ENCODE measurements around the gene PAPSS2.
"Not testable (repeated sequence)": the region's sequence is repeated elsewhere in the genome, so short reads cannot be mapped to it uniquely, and the experiment has no call there.

The PAPSS2 gene

DNA sequence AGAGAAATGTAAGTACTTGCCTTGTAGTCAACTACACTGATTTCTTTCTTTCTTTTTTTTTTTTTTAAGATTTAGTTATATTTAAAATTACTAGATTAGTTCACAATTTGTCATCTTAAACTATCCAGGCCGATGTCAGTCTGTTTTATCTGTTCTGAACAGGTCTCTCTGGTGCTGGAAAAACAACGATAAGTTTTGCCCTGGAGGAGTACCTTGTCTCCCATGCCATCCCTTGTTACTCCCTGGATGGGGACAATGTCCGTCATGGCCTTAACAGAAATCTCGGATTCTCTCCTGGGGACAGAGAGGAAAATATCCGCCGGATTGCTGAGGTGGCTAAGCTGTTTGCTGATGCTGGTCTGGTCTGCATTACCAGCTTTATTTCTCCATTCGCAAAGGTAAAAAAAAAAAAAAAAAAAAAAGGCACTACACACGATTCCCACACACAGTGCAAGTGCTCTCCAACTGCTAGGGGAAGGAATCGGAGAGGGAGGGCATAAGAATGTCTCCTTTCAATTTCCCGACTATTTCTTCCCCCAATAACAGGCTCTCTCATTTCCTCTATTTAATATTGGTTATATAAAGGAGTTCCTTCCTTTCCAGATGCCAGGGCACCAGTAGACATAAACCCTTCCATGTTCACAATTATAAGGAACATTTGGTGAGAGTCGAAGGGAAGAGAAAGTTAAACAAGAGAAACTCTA, 53.4 kb downstream of the PAPSS2 start:
- DNase-seq: no peak

DNA sequence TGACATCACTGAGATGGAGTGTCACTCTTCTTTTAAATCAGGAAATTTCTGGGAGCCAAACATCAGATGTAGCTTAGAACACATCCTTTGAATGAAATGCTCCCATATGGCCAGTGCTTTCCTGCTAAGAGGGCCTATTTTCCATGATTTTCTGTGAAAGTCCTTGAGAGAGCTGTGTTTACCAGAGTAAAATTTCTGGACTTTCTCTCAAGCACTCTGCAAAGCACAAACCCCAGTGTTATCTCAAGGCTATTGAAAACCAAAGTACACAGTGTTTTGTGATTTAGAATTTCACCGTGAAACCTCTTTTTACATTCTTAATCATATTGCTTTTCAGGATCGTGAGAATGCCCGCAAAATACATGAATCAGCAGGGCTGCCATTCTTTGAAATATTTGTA, 54.0 kb downstream of the PAPSS2 start:
- no peak for DNase-seq

DNA sequence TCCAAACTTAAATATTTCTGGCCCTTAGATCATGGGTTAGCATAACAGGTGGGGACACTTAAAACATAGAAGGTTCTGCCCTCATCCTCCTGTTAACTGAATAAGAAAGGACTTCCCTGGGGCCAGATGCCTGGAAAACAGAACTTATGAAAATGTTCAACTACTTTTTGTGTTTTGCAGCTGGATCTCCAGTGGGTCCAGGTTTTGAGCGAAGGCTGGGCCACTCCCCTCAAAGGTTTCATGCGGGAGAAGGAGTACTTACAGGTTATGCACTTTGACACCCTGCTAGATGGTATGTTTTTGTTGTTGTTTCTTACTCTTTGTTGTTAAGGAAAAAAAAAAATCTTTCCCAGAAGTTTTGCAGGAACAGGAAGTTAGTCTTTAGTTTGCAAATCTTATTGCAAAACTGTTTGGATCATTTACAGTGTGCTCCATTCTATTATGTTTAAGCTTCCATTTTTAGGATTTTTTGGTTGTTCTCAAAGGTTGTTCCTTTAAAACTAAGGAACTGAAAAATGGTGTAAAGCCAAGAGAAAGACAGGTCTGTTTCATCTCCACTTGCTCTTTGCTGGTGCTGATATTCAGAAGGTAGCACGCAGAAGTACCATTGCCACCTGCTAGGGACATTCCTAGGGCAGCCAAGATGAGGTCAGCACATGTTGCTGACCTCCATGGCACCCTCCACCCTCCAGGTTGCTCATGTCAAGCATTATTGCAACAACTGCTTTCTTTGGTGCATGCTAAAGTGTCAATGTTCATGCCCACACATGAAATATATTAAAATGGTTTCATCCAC, 56.1 kb downstream of the PAPSS2 start:
- DNase-seq: no peak

DNA sequence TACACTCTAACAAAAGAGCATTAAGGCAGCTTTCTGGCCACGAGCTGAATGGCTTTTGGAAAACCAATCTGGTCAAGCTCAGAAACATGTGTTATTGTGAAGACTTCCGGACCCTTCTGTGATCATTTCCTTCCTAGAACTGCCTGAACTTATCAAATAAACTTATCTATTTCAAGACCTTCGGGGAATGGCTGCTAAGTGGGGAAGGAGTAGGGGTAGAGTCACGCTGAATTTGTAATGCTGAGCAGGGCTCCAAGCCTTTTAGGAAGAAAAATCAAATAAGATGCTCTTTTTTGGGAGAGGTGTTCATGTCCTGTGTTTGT, 56.6 kb downstream of the PAPSS2 start:
- no peak for DNase-seq

DNA sequence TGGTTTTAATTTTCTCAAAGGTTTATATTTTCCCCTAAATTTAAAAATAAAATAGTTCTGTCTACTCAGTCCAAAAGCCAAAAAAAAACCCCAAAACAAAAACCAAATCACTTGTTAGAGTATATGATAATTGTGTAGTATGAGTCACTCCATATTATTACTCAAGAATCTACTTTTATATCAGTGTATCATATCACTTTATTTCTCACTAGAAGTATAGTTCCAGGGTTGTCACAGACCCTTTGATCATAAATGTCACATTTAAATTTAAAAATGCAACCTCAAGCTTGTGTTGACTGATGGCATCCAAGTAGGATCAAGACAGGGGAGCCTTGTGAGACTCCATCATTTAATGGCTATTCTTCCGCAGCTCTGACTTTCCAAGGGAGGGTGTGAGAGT, 61.0 kb downstream of the PAPSS2 start:
- no peak for DNase-seq

DNA sequence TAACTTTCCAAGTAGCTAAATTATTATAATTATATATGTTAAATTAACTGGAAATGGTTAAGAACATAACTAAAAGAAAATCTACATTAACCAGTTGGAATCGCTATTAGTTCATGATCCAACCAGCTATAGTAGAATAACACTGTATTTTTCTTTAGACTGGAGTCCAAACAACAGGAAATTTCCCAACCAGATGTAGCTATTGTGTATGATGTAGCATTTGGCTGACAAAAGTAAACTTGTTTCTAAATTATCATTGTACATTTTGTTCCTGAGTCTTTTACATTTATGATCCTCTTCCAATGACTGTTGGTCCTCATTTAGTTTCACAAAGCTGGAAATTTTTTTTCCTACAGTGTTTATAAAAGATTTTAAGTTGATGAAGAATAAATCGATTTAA, 62.1 kb downstream of the PAPSS2 start:
- DNase-seq: no peak

DNA sequence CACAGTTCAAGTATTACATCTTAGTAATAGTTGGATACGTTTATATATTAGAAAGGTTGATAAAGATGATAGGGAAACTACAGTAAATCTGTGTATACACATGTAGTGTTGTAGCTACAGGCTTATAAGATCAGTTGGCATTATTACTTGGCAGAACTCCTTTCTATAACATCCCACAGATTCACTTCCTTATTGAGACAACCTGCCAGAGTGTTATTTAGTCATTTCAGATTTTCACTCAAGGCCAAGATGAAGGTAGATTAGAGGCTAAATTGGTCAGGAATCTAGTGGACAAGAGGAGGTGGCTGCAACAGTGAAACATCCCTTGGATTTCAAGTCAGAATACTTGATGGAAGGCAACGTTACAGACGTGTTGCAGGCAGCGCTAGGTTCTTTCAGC, 63.0 kb downstream of the PAPSS2 start:
- no peak for DNase-seq

DNA sequence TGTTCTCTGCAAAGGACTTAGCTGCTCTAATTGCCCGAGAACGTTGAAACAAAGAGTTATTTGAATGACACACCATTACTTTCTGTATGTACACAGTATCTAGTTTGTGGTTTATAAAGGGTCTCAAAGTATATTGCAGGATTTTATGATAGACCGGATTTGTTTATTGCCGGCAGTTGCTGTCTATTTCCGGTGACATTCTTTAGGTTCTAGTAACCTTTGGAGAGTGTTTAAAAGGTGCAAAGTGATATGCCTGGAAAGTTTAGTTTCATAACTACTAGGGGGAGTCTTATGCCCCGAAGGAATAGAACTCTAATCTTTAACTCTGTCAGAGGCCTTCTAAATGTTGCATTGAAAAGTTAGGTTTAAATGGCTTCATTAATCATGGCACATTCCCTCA, 63.8 kb downstream of the PAPSS2 start:
- DNase-seq: no peak

DNA sequence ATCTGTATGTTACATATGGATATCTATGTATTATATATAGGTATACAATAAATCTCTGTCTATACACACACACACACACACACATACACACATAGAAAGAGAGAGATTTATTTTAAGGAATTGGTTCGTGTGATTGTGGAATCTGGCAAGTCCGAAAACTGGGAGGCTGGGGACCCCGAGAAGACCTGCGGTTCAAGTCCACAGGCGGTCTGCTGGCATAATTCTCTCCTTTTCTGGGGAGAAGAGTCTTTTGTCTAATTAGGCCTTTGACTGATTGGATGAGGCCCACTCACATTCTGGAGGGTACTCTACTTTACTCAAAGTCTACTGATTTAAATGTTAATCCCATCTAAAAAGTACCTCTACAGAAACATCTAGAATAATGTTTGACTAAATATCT, 65.1 kb downstream of the PAPSS2 start:
- DNase-seq: no peak

DNA sequence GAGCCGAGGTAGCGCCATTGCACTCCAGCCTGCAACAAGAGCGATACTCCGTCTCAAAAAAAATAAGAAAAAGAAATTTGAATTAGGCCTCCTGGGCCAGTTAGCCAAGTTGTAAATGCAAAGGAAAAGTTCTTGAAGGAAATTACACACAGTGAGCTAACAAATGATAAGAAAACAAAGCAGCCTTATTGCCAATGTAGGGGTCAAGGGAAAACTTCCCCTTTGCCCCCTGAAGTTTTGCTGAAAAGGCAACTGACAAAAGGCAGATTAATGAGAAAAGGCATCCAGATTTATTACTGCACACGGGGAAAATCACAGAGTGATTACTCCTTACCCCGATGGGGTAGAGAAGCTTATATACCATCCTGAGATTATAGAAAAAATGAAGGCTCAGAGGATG, 70.3 kb downstream of the PAPSS2 start:
- no peak for DNase-seq

DNA sequence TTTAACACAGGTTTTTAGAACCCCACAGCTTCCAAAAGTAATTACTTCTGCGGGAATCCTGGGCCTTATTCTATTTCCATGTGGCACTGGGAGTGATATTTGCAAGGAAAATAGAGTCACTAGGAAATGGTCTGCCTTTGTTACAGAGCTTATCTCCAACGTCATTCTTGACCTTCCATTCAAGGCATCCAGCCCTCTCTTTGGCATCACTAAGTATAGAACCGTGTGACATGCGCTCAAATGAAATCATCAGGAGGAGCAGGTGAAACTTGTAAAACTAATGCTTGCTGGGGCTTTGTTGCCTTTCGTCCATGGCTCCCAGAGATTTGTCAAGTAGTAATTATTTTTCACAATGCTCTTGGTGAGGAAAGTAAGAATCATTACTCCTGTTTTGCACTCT, 73.4 kb downstream of the PAPSS2 start:
- DNase-seq: no peak

DNA sequence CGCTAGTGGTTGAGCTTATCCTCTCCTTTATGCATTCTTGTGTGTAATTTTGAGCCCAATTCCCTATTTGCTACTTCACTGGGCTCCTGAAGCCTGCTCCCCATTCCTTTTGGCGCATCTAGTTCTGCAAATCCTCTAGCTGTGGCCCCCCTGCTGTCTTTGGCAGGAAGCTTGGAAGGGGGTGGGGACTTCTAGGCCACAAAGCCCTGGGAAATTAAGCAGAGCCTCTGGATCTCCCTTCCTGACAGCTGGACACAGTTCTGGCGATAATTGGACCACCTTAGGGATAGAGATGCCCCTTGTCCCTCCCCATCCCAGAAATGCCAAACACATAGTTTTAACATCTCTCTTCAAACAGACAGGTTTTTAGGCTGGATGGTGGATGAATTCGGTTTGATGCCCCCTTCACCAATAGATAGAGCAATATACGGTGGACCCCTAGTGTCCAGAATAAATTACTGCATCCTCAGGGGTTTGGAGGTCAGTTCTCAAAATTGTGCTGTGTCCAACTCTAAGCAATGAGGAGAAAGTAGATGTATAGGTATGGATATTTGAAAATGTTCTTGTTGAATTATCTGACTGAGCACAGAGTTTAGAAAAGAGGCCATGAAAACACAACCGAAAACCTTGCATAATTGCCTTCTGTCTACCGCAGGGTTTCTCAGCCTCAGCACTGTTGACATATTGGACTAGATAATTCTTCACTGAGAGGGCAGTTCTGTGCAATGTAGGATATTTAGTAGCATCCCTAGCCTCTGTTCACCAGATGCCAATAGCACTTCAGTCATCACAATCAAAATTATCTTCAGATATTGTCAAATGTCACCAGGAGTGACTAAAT, 75.5 kb downstream of the PAPSS2 start:
- no peak for DNase-seq

DNA sequence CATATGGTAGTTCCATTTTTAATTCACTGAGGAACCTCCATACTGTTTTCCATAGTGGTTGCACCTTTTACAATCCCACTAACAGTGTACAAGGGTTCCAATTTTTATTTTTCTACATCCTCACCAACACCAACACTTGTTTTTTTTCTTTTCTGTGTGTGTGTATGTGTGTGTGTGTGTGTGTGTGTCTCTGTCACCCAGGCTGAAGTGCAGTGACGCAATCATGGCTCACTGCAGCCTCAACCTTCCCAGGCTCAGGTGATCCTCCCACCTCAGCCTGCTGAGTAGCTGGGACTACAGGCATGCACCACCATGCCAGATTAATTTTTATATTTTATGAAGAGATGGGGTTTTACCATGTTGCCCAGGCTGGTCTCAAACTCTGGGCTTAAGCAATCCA, 78.6 kb downstream of the PAPSS2 start:
- DNase-seq: not testable (repeated sequence)

DNA sequence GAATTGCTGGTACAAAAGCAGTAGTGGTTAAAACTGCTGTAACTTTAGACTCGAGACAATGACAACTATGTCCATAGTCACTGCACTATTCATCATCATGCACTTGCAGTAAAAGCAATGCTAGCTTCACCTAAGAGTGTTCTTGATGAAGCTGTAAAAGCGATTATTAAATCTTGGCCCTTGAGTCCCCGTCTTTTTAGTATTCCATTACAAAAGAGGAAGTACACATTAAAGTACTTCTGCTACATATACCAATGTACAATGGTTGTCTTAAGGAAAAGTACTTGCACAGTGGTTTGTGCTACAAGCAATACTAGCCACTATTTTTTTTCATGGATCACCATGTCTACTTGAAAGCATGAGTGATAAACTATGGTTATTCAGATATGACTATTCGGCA, 80.0 kb downstream of the PAPSS2 start:
- no peak for DNase-seq

DNA sequence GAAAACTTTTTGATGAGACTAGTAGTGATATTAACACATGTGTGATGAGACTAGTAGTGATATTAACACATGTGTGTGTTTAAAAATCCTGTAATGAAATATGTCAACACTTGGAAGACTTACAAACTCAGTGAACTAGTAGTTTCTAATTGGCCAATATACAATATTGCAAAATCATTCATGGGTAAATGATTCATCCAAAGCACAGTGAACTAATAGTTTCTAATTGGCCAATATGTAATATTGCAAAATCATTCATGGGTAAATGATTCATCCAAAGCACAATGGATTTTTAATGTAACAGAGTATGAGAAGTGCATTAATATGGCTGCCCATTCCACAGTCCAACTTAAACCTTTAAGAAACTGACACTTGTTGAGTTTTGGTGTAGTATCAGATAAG, 80.6 kb downstream of the PAPSS2 start:
- DNase-seq: no peak

DNA sequence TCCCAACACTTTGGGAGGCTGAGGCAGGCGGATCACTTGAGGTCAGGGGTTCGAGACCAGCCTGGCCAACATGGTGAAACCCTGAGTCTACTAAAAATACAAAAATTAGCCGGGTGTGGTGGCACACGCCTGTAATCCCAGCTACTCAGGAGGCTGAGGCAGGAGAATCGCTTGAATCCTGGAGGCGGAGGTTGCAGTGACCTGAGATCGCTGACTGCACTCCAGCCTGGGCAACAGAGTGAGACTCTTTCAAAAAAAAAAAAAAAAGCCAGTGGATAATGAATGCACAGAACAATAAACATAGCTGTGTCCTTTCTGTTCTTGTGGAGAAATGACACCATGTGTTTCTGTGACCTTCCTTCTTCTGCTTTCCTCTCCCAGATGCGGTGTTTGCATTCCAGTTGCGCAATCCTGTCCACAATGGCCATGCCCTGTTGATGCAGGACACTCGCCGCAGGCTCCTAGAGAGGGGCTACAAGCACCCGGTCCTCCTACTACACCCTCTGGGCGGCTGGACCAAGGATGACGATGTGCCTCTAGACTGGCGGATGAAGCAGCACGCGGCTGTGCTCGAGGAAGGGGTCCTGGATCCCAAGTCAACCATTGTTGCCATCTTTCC, 83.4 kb downstream of the PAPSS2 start:
- DNase-seq: not testable (repeated sequence)

DNA sequence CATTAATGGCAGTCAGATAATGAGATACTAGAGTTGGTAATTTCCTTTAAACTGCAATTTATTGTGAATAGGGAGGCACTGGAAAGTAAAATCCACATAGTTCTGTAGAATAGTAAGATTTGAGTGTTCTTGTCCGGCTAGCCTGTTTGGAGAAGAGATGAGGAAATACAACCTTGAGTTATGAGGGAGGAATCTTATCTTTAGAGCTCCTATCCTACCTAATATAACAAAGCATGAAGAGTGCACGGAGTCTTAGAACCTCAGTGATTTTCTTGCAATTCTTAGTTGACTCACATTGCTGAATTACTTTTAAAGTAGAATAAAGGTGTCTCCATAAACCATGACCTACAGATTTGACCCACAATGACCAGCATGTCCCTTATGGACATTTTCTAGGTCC, 84.9 kb downstream of the PAPSS2 start:
- DNase-seq: no peak

DNA sequence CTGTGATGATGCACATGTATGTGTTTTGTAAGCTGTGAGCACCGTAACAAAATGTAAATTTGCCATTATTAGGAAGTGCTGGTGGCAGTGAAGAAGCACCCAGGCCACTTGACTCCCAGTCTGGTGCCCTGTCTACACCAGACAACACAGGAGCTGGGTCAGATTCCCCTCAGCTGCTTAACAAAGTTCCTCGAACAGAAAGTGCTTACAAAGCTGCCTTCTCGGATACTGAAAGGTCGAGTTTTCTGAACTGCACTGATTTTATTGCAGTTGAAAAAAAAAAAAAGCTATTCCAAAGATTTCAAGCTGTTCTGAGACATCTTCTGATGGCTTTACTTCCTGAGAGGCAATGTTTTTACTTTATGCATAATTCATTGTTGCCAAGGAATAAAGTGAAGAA, 87.2 kb downstream of the PAPSS2 start:
- no peak for DNase-seq

DNA sequence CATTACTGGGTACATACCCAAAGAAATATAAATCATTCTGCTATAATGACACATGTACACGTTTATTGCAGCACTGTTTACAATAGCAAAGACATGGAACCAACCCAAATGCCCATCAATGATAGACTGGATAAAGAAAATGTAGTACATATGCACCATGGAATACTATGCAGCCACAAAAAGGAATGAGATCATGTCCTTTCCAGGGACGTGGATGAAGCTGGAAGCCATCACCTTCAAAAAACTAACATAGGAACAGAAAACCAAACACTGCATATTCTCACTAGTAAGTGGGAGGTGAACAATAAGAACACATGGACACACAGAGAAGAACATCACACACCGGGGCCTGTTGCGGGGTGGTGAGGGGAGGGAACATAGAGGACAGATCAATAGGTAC, 88.6 kb downstream of the PAPSS2 start:
- not testable (repeated sequence) for DNase-seq

DNA sequence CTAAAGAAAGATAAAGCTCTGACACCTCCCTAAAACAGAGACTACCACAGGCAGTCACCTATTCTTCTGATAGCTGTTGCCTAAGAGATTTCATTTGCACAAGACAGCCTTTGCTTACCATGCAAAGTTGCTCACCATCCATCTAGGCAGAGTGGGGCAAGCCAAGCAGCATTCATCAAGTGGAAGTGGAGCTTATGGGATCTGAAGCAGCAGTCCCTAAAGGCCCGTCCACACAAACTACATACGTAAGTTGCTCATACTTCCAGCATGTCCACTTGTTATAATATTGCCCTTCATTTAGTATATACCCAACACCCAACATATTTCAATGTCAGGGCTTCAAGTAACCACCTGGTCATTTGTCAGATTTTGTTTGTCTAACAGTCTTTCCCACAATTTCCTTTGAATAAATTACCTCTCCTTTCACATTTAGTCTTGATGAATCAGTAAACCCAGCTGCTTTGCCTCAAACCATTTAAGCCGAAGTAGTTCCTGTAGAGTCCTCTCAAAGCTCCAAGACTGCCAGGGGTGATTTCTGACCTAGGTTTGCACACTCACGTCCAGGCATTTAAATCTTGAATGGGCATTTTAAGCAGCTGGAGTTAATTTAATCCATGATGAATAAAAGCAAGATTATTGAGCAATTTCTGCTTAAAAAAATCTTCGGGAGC, 90.5 kb downstream of the PAPSS2 start:
- DNase-seq: no peak

DNA sequence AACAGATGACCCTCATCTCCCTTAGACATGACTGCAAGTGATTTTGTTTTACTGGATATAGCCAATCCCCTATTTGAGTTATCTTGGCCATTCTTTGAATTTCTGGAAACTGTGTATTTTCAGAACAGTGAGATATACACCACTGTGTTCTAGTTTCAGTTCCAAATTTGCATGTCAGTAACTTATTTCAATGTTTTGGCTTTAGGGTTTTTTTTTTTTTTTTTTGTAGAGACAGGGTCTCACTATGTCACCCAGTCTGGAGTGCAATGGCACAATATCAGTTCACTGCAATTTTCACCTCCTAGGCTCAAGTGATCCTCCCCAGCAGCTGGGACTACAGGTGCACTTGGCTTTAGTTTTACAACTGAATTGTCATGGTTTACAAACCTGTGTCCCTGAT, 91.1 kb downstream of the PAPSS2 start:
- DNase-seq: no peak

DNA sequence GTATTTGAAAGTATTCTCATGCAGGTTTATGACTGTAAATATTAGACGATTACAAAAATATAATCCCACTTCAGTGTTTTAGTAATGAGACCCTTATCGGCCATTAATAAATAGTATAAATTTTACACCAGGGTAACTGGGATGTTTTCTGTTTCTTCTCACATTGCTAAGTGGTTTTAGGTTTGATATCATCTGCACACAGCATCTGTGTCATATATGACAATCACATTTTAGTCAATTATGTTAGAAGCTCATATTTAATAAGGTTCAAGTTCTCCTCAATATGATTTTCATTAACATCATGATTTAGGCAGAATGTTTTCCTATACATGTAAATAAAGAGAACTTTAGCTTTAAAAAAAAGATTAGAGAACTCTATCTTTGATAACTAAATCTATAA, 91.6 kb downstream of the PAPSS2 start:
- DNase-seq: no peak

DNA sequence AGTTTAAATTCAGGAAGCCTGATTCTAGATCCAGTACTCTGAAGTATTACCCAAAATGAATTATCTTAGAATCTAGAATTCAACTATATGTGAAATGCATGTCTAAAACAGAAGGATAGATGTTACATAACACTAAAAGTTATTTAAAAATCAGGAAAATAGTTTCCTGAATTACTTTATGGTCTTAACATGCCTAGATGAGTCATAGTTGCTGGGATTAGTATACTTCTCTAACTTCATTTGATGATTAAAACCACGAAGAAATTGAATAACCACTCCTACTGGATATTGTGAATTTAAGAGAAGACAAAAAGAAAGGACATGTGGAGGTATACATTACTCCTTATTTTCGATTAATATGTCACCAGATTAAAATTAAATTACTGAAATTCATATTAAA, 92.9 kb downstream of the PAPSS2 start:
- DNase-seq: no peak
